HFF-Myc (cell line): Measurements from ENCODE around the gene RAE1.

ENCODE experiments used
- DNase-seq: peaks from one replicate; pipeline ENCODE4 v3.0.0-alpha.2; 2011; ENCODE audit warnings: low read depth; ENCODE audit errors: extremely low read depth
- H3K4me3 ChIP-seq: replicated peaks from 2 replicates; pipeline ENCODE4 v1.5.1; 2011; ENCODE audit warnings: low read depth, mild to moderate bottlenecking, control low read depth, low read length
- TF ChIP-seq, protein P1 (sequence below): IDR thresholded peaks from 2 replicates; pipeline ENCODE4 v1.5.1; 2012; ENCODE audit warnings: mild to moderate bottlenecking, low read depth, low read length, control low read depth; ENCODE audit errors: missing control alignments

RAE1 gene

DNA sequence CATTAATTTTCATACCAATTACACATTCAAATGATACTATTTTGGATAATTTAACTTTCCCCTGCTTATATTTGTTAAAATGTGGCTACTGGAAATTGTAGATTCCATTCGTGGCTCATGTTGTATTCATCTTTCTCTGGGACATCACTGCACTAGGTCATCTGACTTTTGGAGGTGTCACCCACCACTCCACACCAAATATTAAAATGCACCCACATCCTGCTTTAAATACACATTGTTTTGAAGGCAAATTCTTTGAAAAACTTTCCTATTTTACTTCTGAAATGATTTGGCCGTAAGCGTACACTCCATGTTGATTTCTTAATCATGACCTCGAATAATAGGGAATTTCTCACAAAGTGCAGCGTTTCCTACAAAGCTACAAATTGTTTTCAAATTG is 31.5 kb downstream of the RAE1 start:
- H3K4me3 ChIP-seq = no peak overlapping the region
- no peak for DNase-seq
- TF ChIP-seq, protein P1, sequence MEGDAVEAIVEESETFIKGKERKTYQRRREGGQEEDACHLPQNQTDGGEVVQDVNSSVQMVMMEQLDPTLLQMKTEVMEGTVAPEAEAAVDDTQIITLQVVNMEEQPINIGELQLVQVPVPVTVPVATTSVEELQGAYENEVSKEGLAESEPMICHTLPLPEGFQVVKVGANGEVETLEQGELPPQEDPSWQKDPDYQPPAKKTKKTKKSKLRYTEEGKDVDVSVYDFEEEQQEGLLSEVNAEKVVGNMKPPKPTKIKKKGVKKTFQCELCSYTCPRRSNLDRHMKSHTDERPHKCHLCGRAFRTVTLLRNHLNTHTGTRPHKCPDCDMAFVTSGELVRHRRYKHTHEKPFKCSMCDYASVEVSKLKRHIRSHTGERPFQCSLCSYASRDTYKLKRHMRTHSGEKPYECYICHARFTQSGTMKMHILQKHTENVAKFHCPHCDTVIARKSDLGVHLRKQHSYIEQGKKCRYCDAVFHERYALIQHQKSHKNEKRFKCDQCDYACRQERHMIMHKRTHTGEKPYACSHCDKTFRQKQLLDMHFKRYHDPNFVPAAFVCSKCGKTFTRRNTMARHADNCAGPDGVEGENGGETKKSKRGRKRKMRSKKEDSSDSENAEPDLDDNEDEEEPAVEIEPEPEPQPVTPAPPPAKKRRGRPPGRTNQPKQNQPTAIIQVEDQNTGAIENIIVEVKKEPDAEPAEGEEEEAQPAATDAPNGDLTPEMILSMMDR = no peak

DNA sequence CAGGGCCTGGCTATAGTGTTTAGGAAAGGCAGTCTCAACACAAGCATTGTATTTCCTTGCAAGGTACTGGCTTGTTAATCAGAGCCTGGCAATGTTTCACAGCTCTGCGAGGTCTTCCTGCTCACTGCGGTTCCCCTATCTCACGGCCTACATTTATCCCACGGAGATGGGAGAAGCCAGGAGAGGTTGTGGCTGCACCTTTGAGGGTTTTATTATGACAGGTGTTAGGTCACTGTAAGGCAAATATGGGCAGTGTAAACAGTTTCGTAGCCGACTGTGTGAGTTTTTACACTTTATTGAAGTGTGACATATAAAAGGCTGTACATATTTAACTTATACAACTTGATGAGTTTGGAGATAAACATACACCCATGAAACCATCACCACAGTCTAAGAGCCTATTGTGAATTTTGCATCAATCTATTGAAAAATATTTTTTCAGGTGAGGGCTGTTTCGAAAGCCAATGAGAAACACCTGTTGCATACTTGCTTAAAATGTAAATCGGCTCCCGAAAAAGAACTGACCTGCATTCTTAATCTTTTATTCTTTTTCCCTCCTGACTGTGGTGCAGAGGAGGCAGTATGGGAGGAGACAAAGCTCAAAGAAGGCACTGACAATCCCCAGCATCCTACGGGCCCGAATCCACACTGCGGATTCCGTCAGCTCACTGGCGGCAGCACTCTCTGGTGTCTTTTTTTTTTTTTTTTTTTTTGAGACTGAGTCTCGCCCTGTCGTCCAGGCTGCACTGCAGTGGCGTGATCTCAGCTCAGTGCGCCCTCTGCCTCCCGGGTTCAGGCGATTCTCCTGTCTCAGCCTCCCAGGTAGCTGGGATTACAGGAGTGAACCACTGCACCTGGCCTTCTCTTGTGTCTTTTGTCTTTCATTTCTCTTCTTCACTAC is 32.6 kb downstream of the RAE1 start:
- no peak for DNase-seq
- no peak overlapping the region for H3K4me3 ChIP-seq
- TF ChIP-seq, protein P1 = no peak

DNA sequence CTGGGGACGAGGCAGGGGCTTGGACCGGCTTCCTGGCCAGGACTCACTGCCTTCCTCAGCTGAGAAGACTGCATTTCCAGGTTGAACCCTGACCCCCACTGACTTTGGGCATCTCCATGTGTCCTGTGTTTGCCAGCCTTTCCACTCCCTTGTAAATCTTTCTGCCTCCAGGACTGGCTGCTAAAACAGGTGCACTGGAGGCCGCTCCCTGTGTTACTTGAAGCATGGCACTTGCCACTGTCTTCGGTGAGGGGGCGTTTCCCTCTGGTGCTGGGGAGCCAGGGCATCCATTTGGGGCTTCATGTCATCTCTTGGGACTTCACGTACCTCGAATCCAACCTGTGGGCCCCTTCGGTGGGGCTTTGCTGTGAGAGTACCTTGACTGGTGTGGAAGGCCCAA is 33.4 kb downstream of the RAE1 start:
- TF ChIP-seq, protein P1 = no peak
- no peak overlapping the region for H3K4me3 ChIP-seq
- no peak for DNase-seq

DNA sequence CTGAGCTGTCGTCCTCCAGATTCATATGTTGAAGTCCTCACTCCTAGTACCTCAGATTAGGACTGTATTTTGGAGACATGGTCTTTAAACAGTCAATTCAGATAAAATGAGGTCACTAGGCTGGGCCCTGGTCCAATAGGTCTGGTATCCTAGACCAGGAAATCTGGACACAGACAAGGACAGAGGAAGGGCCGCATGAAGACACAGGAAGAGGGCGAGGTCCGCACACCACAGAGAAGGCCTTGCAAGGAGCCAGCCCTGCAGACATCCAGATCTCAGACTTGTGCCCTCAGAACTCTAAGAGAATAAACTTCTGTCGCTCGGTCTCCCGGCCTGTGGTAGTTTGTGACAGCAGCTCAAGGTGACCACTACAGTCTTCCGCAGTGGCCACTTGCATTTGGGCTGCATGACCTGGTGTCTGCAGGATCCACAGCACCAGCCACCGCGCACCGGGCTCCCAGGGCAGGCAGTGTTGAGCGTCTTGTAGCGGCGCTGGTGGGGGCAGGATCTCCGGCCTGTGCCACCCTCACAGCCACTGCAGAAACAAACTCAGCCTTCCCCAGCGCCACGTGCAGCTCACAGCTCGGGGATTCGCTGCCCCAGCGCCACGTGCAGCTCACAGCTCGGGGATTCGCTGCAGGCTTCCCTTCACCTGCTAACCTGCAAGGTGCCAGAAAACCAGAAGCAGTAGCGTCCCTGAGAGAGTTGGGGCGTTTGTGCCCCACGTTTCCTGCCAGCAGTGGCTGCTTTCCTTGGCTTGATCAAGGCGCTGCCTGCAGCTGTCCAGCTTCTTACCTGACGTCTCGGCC is 34.1 kb downstream of the RAE1 start:
- DNase-seq = no peak
- H3K4me3 ChIP-seq = no peak overlapping the region
- TF ChIP-seq, protein P1 = no peak

DNA sequence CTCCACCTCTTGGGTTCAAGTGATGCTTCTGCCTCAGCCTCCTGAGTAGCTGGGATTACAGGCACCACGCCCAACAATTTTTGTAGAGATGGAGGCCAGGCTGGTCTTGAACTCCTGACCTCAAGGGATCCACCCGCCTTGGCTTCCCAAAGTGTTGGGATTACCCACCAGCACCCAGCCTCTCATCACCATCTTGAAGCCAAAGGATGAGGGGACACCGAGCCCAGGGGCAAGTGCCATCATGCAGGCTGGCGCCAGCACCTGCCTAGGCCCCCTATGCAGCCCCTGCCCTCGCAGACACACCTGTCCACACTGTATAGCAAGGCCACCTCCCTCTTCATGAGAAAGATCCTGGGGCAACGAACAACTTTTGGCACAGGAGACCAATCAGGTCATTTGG is 34.9 kb downstream of the RAE1 start:
- H3K4me3 ChIP-seq = no peak overlapping the region
- TF ChIP-seq, protein P1 = no peak
- no peak for DNase-seq

DNA sequence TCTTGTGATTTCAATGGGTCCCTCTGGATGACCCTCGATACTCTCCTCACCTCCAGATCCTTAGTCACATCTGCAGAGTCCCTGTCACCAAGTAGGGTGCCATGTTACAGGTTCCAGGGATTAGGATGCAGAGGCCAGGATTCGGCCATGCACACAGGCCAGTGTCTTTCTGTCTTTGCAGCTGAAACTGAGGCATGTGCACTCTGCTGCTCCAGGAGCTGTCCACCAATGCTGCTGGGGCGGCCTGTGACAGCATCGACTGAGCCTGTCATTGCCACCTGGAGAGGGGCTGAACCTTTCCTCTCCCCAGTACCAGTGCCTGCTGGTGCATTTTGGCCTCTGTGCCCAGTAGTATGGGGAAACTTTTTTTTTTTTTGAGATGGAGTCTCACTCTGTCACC is 35.7 kb downstream of the RAE1 start:
- DNase-seq = no peak

More for the DNA sequence above, 35.7 kb downstream of the RAE1 start:
- no peak overlapping the region for H3K4me3 ChIP-seq
- TF ChIP-seq, protein P1 = no peak
